HEK293T (cell line): ENCODE data around the gene MCIDAS.

Experiments used
- ARNT ChIP-seq: fragments of 450-650 bp; IDR thresholded peaks from 2 replicates; pipeline ENCODE4 v1.6.1; 2017; ENCODE audit warnings: mild to moderate bottlenecking
- BHLHE40 ChIP-seq: fragments of 450-650 bp; IDR thresholded peaks from 2 replicates; pipeline ENCODE4 v1.6.1; 2016; ENCODE audit warnings: mild to moderate bottlenecking, moderate library complexity, borderline replicate concordance
- CTBP1 ChIP-seq: fragments of 450-650 bp; IDR thresholded peaks from 2 replicates; pipeline ENCODE4 v1.6.1; 2016; ENCODE audit warnings: borderline replicate concordance
- ELF4 ChIP-seq: fragments of 450-650 bp; IDR thresholded peaks from 2 replicates; pipeline ENCODE4 v1.6.1; 2017; ENCODE audit warnings: antibody characterized with exemption
- FOXA1 ChIP-seq: fragments of 450-650 bp; IDR thresholded peaks from 2 replicates; pipeline ENCODE4 v1.6.1; 2016; ENCODE audit warnings: mild to moderate bottlenecking
- FOXK2 ChIP-seq: fragments of 450-650 bp; IDR thresholded peaks from 2 replicates; pipeline ENCODE4 v1.6.1; 2016; ENCODE audit warnings: mild to moderate bottlenecking
- FOXM1 ChIP-seq: fragments of 450-650 bp; IDR thresholded peaks from 2 replicates; pipeline ENCODE4 v1.6.1; 2017; ENCODE audit warnings: mild to moderate bottlenecking, borderline replicate concordance
- HDGF ChIP-seq: fragments of 450-650 bp; IDR thresholded peaks from 2 replicates; pipeline ENCODE4 v1.6.1; 2017; ENCODE audit warnings: antibody characterized with exemption, borderline replicate concordance
- NFRKB ChIP-seq: fragments of 450-650 bp; IDR thresholded peaks from 2 replicates; pipeline ENCODE4 v1.6.1; 2016; ENCODE audit warnings: mild to moderate bottlenecking, moderate library complexity
- PKNOX1 ChIP-seq: fragments of 450-650 bp; IDR thresholded peaks from 2 replicates; pipeline ENCODE4 v1.6.1; 2016
- SP1 ChIP-seq: fragments of 450-650 bp; IDR thresholded peaks from 2 replicates; pipeline ENCODE4 v1.6.1; 2017
- SUZ12 ChIP-seq: fragments of 450-650 bp; IDR thresholded peaks from 2 replicates; pipeline ENCODE4 v1.6.1; 2016; ENCODE audit warnings: mild to moderate bottlenecking
- TARDBP ChIP-seq: fragments of 450-650 bp; IDR thresholded peaks from 2 replicates; pipeline ENCODE4 v1.6.1; 2016
- ZNF384 ChIP-seq: fragments of 450-650 bp; IDR thresholded peaks from 2 replicates; pipeline ENCODE4 v1.6.1; 2016

DNA sequence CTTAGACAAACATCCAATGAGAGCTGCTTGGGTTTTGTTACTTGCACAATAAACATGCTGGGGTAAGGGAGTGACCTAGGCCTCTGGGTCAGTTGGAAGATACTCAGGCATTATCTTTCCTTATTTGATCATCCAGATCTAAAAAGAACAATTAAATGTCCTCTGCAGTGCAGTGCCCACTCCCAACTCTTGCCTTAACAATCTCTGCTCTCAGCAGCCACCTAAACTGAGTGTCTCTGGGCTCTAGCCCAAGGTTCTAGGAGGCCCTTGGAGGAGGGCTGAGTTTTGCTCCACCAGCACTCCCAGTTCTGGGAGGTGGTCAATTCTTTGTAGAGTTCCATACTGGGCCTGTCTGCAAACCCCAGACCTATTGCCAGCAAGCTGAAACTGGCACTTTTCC, 1.8 kb downstream of the MCIDAS start:
- no peak for TF ChIP-seq SUZ12
- no peak for TF ChIP-seq BHLHE40
- TF ChIP-seq FOXA1: no peak
- TF ChIP-seq CTBP1: no peak
- no peak for TF ChIP-seq PKNOX1
- no peak for TF ChIP-seq NFRKB
- no peak for TF ChIP-seq ELF4
- no peak for TF ChIP-seq SP1
- TF ChIP-seq FOXK2: no peak
- no peak for TF ChIP-seq FOXM1
- TF ChIP-seq ZNF384: no peak
- TF ChIP-seq TARDBP: no peak
- no peak for TF ChIP-seq HDGF
- no peak for TF ChIP-seq ARNT
